Neural progenitor cell (in vitro differentiated cells): Measurements from ENCODE around the gene ZNF710.

Experiments used
- EZH2 ChIP-seq: fragments of 200-600 bp; sonication (generic); IDR thresholded peaks from 2 replicates; pipeline ENCODE4 v1.6.1; 2017; ENCODE audit warnings: antibody characterized with exemption, mild to moderate bottlenecking, moderate library complexity
- EZH2phosphoT487 ChIP-seq: fragments of 200-600 bp; sonication (generic); IDR thresholded peaks from 2 replicates; pipeline ENCODE4 v1.6.1; 2017; ENCODE audit warnings: antibody characterized with exemption
- TF ChIP-seq, protein P1 (sequence below): fragments of 200-600 bp; sonication (generic); IDR thresholded peaks from 2 replicates; pipeline ENCODE4 v1.5.1; 2017; ENCODE audit warnings: antibody characterized with exemption, mild to moderate bottlenecking

DNA sequence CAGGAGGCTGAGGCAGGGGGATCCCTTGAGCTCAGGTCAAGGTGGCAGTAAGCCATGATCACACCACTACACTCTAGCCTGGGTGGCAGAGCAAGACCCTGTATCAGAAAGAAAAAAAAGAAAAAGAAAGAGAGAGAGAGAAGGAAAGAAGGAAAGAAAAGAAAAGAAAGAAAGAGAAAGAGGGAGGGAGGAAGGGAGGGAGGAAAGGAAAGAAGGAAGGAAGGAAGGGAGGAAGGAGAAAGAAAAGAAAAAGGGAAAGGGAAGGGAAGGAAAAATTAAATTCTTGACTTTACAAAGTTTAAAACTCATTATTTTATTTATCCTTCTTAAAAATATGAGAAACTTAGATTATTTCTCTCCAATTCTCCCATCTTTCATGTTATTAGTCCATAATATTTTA is 118.2 kb downstream of the ZNF710 start:
- TF ChIP-seq, protein P1, sequence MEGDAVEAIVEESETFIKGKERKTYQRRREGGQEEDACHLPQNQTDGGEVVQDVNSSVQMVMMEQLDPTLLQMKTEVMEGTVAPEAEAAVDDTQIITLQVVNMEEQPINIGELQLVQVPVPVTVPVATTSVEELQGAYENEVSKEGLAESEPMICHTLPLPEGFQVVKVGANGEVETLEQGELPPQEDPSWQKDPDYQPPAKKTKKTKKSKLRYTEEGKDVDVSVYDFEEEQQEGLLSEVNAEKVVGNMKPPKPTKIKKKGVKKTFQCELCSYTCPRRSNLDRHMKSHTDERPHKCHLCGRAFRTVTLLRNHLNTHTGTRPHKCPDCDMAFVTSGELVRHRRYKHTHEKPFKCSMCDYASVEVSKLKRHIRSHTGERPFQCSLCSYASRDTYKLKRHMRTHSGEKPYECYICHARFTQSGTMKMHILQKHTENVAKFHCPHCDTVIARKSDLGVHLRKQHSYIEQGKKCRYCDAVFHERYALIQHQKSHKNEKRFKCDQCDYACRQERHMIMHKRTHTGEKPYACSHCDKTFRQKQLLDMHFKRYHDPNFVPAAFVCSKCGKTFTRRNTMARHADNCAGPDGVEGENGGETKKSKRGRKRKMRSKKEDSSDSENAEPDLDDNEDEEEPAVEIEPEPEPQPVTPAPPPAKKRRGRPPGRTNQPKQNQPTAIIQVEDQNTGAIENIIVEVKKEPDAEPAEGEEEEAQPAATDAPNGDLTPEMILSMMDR = no peak
- no peak for TF ChIP-seq EZH2phosphoT487
- no peak for TF ChIP-seq EZH2
